Keratinocyte (primary cell): ENCODE results near the gene CENPP. TPM values are rescaled to one million over a fixed set of nuclear protein-coding genes. Genes with fewer than 3 reads are reported as not detected.

Experiments
- DNase-seq: peaks from one replicate; pipeline ENCODE4 v3.0.0-alpha.2; 2011; ENCODE audit warnings: low read depth, missing footprints, low spot score
- FAIRE-seq: peaks from 2 replicates; lab custom pipeline; 2011; peaks lifted over from hg19 to GRCh38; lab: Jason Lieb, UNC
- H2AFZ ChIP-seq: 2 replicates; pipeline ENCODE4 v1.6.0; 2012; ENCODE audit warnings: low read length, control low read depth, inconsistent platforms; ENCODE audit not compliant: control insufficient read depth
- H3K27ac ChIP-seq: 2 replicates; pipeline ENCODE4 v1.5.1; 2011; ENCODE audit warnings: low read length; ENCODE audit not compliant: control insufficient read depth, insufficient read depth
- H3K27me3 ChIP-seq: 3 replicates; pipeline ENCODE4 v1.6.0; 2011; ENCODE audit warnings: low read length; ENCODE audit not compliant: control insufficient read depth, insufficient read depth; ENCODE audit errors: extremely low read depth
- H3K36me3 ChIP-seq, 2 experiments: 2 replicates in 1 of 2; 3 replicates in 1 of 2; pipeline ENCODE4 v1.5.1; 2011; ENCODE audit warnings: low read length in 2 of 2, mild to moderate bottlenecking in 1 of 2; ENCODE audit not compliant: control insufficient read depth in 2 of 2, insufficient read depth in 2 of 2; ENCODE audit errors: extremely low read depth in 1 of 2
- H3K4me1 ChIP-seq: 3 replicates; pipeline ENCODE4 v1.5.1; 2011; ENCODE audit warnings: low read length; ENCODE audit not compliant: control insufficient read depth, insufficient read depth; ENCODE audit errors: extremely low read depth
- H3K4me2 ChIP-seq: 3 replicates; pipeline ENCODE4 v1.6.0; 2011; ENCODE audit warnings: low read depth, low read length; ENCODE audit not compliant: control insufficient read depth, insufficient read depth; ENCODE audit errors: extremely low read depth
- H3K4me3 ChIP-seq, 3 experiments: fragments of 200-600 bp in 1 of 3; sonication (generic) in 1 of 3; 2 replicates in 2 of 3; 3 replicates in 1 of 3; pipeline ENCODE4 v1.5.1; 2011 to 2016; ENCODE audit warnings: low read length in 3 of 3, mild to moderate bottlenecking in 3 of 3, control low read depth in 2 of 3, inconsistent platforms in 1 of 3, low read depth in 1 of 3, mixed read lengths in 1 of 3, mixed run types in 1 of 3, moderate library complexity in 1 of 3; ENCODE audit not compliant: control insufficient read depth in 2 of 3, insufficient read depth in 2 of 3; ENCODE audit errors: extremely low read depth in 1 of 3
- H3K79me2 ChIP-seq: 2 replicates; pipeline ENCODE4 v1.6.0; 2012; ENCODE audit warnings: low read length; ENCODE audit not compliant: control insufficient read depth, insufficient read depth
- H3K9ac ChIP-seq: 3 replicates; pipeline ENCODE4 v1.6.0; 2011; ENCODE audit warnings: low read length; ENCODE audit not compliant: control insufficient read depth, insufficient read depth; ENCODE audit errors: extremely low read depth
- H3K9me1 ChIP-seq: 3 replicates; pipeline ENCODE4 v1.6.0; 2011; ENCODE audit warnings: low read length; ENCODE audit not compliant: control insufficient read depth, insufficient read depth; ENCODE audit errors: extremely low read depth
- H3K9me3 ChIP-seq: 2 replicates; pipeline ENCODE4 v1.5.1; 2012; ENCODE audit warnings: low read depth, low read length; ENCODE audit not compliant: control insufficient read depth
- H4K20me1 ChIP-seq: 3 replicates; pipeline ENCODE4 v1.6.0; 2011; ENCODE audit warnings: low read length; ENCODE audit not compliant: control insufficient read depth, insufficient read depth; ENCODE audit errors: extremely low read depth
- EZH2 ChIP-seq: IDR thresholded peaks from one replicate; pipeline ENCODE4 v1.6.1; 2012; ENCODE audit warnings: inconsistent platforms, mild to moderate bottlenecking, low read length, moderate library complexity
- dilution Hi-C: fragments of 300-500 bp; cut with MboI; formaldehyde crosslinking; loops from one replicate; pipeline ENCODE4 v1.7.0; 2020; ENCODE audit warnings: low sequenced_read_pairs; ENCODE audit not compliant: extremely low pct_ligation_motif_present
- polyA plus RNA-seq, 5 experiments: library from polyadenylated mRNA; depleted of rRNA in 3 of 5; stranded (reverse) in 3 of 5; stranded (forward) in 1 of 5; unstranded in 1 of 5; fragments of >200 nt; gene quantifications; 1 replicate in 1 of 5; 2 replicates in 3 of 5; 3 replicates in 1 of 5; pipeline versions ENCODE4 v1.2.1 to v1.2.3, GENCODE V29; 2011 to 2012; ENCODE audit warnings: missing spikeins in 2 of 5, low read depth in 1 of 5, low replicate concordance in 1 of 5
- TF ChIP-seq, protein P1 (sequence below), 3 experiments: IDR thresholded peaks in 1 of 3; conservative IDR thresholded peaks in 1 of 3; optimal IDR thresholded peaks in 1 of 3; 2 replicates in 2 of 3; 3 replicates in 1 of 3; pipeline versions ENCODE3 to v1.5.1; 2011; ENCODE audit warnings: low read length in 3 of 3, mild to moderate bottlenecking in 3 of 3, moderate library complexity in 2 of 3, control low read depth in 1 of 3, inconsistent platforms in 1 of 3; ENCODE audit not compliant: insufficient read depth in 2 of 3; ENCODE audit errors: extremely low read depth in 1 of 3

CENPP gene
- polyA plus RNA-seq, 1 donor (not counting 4 experiments of a cell fraction or from before 2014, with no cell fraction given), result 6.7 TPM

DNA sequence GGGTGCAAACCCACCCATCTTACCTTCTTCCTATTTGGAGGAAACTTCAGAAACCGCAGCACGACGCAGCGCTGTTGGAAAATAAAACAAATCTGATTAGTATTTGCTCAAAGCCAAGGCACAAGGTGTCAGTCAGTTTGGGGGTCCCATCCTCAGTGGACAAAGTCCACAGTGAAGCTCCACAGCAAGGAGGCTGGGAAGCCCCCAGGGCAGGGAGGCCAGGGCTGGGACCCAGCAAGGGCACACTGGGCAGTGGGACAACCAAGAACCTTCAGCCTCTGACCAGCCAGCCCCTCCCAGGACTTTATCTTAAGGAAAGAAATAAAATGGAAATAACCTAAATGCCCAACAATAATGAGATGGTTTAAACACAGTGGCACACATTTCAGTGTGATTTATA is 332.9 kb downstream of the CENPP start:
- dilution Hi-C loops, result no loop called here
- DNase-seq (no peak), FAIRE-seq (no peak)
- H4K20me1 ChIP-seq, result peaks cover 8% of the 10 kb centered on the region
- no peak for TF ChIP-seq EZH2
- TF ChIP-seq, protein P1, sequence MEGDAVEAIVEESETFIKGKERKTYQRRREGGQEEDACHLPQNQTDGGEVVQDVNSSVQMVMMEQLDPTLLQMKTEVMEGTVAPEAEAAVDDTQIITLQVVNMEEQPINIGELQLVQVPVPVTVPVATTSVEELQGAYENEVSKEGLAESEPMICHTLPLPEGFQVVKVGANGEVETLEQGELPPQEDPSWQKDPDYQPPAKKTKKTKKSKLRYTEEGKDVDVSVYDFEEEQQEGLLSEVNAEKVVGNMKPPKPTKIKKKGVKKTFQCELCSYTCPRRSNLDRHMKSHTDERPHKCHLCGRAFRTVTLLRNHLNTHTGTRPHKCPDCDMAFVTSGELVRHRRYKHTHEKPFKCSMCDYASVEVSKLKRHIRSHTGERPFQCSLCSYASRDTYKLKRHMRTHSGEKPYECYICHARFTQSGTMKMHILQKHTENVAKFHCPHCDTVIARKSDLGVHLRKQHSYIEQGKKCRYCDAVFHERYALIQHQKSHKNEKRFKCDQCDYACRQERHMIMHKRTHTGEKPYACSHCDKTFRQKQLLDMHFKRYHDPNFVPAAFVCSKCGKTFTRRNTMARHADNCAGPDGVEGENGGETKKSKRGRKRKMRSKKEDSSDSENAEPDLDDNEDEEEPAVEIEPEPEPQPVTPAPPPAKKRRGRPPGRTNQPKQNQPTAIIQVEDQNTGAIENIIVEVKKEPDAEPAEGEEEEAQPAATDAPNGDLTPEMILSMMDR (optimal IDR thresholded peaks at IDR 0.05 in 1 of 3, IDR thresholded peaks at IDR 0.05 in 1 of 3, conservative IDR thresholded peaks at IDR 0.05 in 1 of 3; ENCODE audit: extremely low read depth in 1 of 3, insufficient read depth in 2 of 3, low read length in 3 of 3), result no peak
- no peak overlapping the region for H3K4me3 ChIP-seq
- peaks cover 13 to 35% of the 10 kb centered on the region in 2 experiments for H3K36me3 ChIP-seq
- H3K4me1 ChIP-seq, result peaks cover 36% of the 10 kb centered on the region
- H3K27me3 ChIP-seq, result no peaks in the 10 kb centered on the region
- H3K4me2 ChIP-seq, result no peak overlapping the region
- H3K27ac ChIP-seq, result no peak overlapping the region
- no peaks in the 10 kb centered on the region for H3K9me3 ChIP-seq
- no peak overlapping the region for H3K9ac ChIP-seq
- no peaks in the 10 kb centered on the region for H3K9me1 ChIP-seq
- peaks cover 66% of the 10 kb centered on the region for H3K79me2 ChIP-seq
- no peak overlapping the region for H2AFZ ChIP-seq

DNA sequence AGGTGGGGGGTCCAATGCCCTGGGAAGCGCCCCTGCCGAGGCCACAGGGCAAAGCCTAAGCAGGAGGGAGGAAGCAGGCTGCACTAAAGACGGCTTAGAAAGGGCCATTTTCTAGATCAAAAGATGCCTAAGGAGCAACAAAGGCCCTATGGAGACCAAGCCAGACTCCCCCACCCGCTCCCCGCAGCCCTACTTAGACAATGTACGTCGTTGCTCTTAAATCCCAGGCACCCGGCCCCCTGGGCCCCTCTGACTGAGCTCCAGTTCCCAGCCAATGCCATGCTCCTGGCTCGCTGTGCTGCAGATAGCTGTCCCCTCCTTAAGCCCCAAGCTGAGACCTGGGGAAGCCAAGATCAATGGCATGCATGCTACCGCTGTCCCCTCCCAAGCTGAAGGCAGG is 333.8 kb downstream of the CENPP start:
- Histone ChIP-seq H3K27me3 (no peaks in the 10 kb centered on the region), H3K27ac (no peak overlapping the region), H3K4me1 (peaks cover 27% of the 10 kb centered on the region), H3K4me3 (no peak overlapping the region), H3K36me3 (peaks cover 18 to 36% of the 10 kb centered on the region in 2 experiments), H4K20me1 (peaks cover 13% of the 10 kb centered on the region), H3K4me2 (no peak overlapping the region), H3K9ac (no peak overlapping the region), H2AFZ (no peak overlapping the region), H3K9me3 (no peaks in the 10 kb centered on the region), H3K9me1 (no peaks in the 10 kb centered on the region), H3K79me2 (peaks cover 67% of the 10 kb centered on the region)
- DNase-seq (no peak), FAIRE-seq (no peak)
- TF ChIP-seq EZH2, result no peak
- TF ChIP-seq, protein P1 (optimal IDR thresholded peaks at IDR 0.05 in 1 of 3, IDR thresholded peaks at IDR 0.05 in 1 of 3, conservative IDR thresholded peaks at IDR 0.05 in 1 of 3; ENCODE audit: extremely low read depth in 1 of 3, insufficient read depth in 2 of 3, low read length in 3 of 3), result no peak
- dilution Hi-C loops, result no loop called here
